ENCODE results near the gene PI4KA. TPM values are rescaled to one million over a fixed set of nuclear protein-coding genes. Genes with fewer than 3 reads are reported as not detected.

Gene PI4KA
- polyA plus RNA-seq, 1 of the 3 experiments (the other 2 are of a cell fraction) = 30.0 TPM

GRCh38 chr22:20765938-20766337 is 92.7 kb downstream of the PI4KA start:
- Histone ChIP-seq H3K79me2 (ENCODE audit: insufficient read depth) (no peaks in the 10 kb centered on the region), H3K4me1 (ENCODE audit: control insufficient read depth in 1 of 2, insufficient read depth in 2 of 2, low read depth in 1 of 2, low read length in 1 of 2) (no peaks in the 10 kb centered on the region), H3K9me2 (no peaks in the 10 kb centered on the region), H4K20me1 (ENCODE audit: insufficient read depth) (no peaks in the 10 kb centered on the region), H3K27me3 (ENCODE audit: insufficient read depth) (no peaks in the 10 kb centered on the region), H3F3A (replicated peaks; ENCODE audit: insufficient read depth) (no peaks in the 10 kb centered on the region), H3K9me3 (no peaks in the 10 kb centered on the region), H3K36me3 (replicated peaks in 1 of 2; ENCODE audit: control insufficient read depth in 1 of 2, insufficient read depth in 2 of 2, low read length in 1 of 2) (peaks cover under 1 to 27% of the 10 kb centered on the region in 2 experiments), H2AFZ (ENCODE audit: low read depth) (no peak overlapping the region), H3K9ac (no peak overlapping the region), H3K27ac (ENCODE audit: low read depth in 2 of 2, low read length in 1 of 2) (no peak overlapping the region), H3K4me3 (ENCODE audit: low read depth in 2 of 2, low read length in 1 of 2) (no peak overlapping the region), H3K4me2 (no peak overlapping the region)
- DNase-seq = no peak
- CTCF ChIA-PET = interaction anchor here (1.5 to 2.6 kb wide), 2 partner anchors 18 to 24 kb away, joined by 6 to 8 read pairs; no protein-coding TSS in a partner anchor
- no peak for TF ChIP-seq RFX5 (IDR thresholded peaks at IDR 0.05; ENCODE audit: low read length)
- no peak for TF ChIP-seq TEAD4 (IDR thresholded peaks at IDR 0.05; ENCODE audit: borderline replicate concordance, insufficient read depth)
- no peak for TF ChIP-seq EP300 (IDR thresholded peaks at IDR 0.05; ENCODE audit: borderline replicate concordance in 1 of 2, low read depth in 1 of 2, low read length in 1 of 2)
- no peak for TF ChIP-seq RAD21 (IDR thresholded peaks at IDR 0.05; ENCODE audit: low read length)
- TF ChIP-seq FOXM1 (IDR thresholded peaks at IDR 0.05; ENCODE audit: low read depth) = no peak
- no peak for TF ChIP-seq JUND (IDR thresholded peaks at IDR 0.05)
- TF ChIP-seq YY1 (IDR thresholded peaks at IDR 0.05; ENCODE audit: low read depth) = no peak
- no peak for TF ChIP-seq FOSL2 (IDR thresholded peaks at IDR 0.05; ENCODE audit: borderline replicate concordance, low read depth)
- TF ChIP-seq, protein P1, sequence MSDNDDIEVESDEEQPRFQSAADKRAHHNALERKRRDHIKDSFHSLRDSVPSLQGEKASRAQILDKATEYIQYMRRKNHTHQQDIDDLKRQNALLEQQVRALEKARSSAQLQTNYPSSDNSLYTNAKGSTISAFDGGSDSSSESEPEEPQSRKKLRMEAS (IDR thresholded peaks at IDR 0.05; ENCODE audit: low read depth) = no peak
- no peak for TF ChIP-seq ZBTB33 (IDR thresholded peaks at IDR 0.05; ENCODE audit: borderline replicate concordance, low read depth)
- TF ChIP-seq, protein P2, sequence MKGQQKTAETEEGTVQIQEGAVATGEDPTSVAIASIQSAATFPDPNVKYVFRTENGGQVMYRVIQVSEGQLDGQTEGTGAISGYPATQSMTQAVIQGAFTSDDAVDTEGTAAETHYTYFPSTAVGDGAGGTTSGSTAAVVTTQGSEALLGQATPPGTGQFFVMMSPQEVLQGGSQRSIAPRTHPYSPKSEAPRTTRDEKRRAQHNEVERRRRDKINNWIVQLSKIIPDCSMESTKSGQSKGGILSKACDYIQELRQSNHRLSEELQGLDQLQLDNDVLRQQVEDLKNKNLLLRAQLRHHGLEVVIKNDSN (IDR thresholded peaks at IDR 0.05; ENCODE audit: borderline replicate concordance, low read depth) = no peak
- no peak for TF ChIP-seq POLR2AphosphoS5 (IDR thresholded peaks at IDR 0.05; ENCODE audit: low read depth, low read length)
- no peak for TF ChIP-seq NFIC (IDR thresholded peaks at IDR 0.05; ENCODE audit: borderline replicate concordance)
- TF ChIP-seq FOXJ3 (CRISPR knock-in tag; IDR thresholded peaks at IDR 0.05) = no peak
- TF ChIP-seq IRF3 (IDR thresholded peaks at IDR 0.05; ENCODE audit: low read depth, low read length) = no peak
- no peak for TF ChIP-seq MXI1 (IDR thresholded peaks at IDR 0.05; ENCODE audit: low read depth, low read length)
- WGBS (ENCODE audit: low lambda C conversion rate) = 100% methylated on average over 2 of the region's 2 CpGs
- POLR2A ChIA-PET = interaction anchor here (0.6 kb wide), 1 partner anchor 210 kb away, joined by 4 read pairs; no protein-coding TSS in a partner anchor

Data from SK-N-SH (cell line).